ENCODE measurements around the gene TRAIP. TPM values are rescaled to one million over a fixed set of nuclear protein-coding genes. Genes with fewer than 3 reads are reported as not detected.

TRAIP gene
- polyA plus RNA-seq, 1 donor from 2014 or later: 7.6 TPM

GRCh38 chr3:49806850-49807249, 49.5 kb downstream of the TRAIP start:
- no peak overlapping the region for H2AFZ ChIP-seq (ENCODE audit: low read depth, low read length)
- H3K27ac ChIP-seq (ENCODE audit: low read length): no peak overlapping the region
- no peaks in the 10 kb centered on the region for H3K9me3 ChIP-seq (ENCODE audit: low read length)
- no peak overlapping the region for H3K9ac ChIP-seq (ENCODE audit: low read length)
- no peaks in the 10 kb centered on the region for H3K36me3 ChIP-seq (ENCODE audit: insufficient read depth, low read length)
- H4K20me1 ChIP-seq (ENCODE audit: insufficient read depth): no peaks in the 10 kb centered on the region
- H3K4me2 ChIP-seq (ENCODE audit: low read length): no peak overlapping the region
- no peaks in the 10 kb centered on the region for H3F3A ChIP-seq (ENCODE audit: insufficient read depth, low read length, poor library complexity, severe bottlenecking)
- peaks cover 14% of the 10 kb centered on the region for H3K27me3 ChIP-seq (ENCODE audit: insufficient read depth, low read depth, low read length)
- H3K9me2 ChIP-seq (ENCODE audit: insufficient read depth, low read length): no peaks in the 10 kb centered on the region
- H3K4me3 ChIP-seq (ENCODE audit: low read length): no peak overlapping the region
- H3K79me2 ChIP-seq (replicated peaks; ENCODE audit: insufficient read depth, low read length): no peaks in the 10 kb centered on the region
- TF ChIP-seq MXI1 (conservative IDR thresholded peaks at IDR 0.05; ENCODE audit: poor library complexity, severe bottlenecking) (no peak), EZH2 (IDR thresholded peaks at IDR 0.05; ENCODE audit: borderline replicate concordance, insufficient read depth, low read length, poor library complexity, severe bottlenecking) (no peak)
- TF ChIP-seq, protein P1, sequence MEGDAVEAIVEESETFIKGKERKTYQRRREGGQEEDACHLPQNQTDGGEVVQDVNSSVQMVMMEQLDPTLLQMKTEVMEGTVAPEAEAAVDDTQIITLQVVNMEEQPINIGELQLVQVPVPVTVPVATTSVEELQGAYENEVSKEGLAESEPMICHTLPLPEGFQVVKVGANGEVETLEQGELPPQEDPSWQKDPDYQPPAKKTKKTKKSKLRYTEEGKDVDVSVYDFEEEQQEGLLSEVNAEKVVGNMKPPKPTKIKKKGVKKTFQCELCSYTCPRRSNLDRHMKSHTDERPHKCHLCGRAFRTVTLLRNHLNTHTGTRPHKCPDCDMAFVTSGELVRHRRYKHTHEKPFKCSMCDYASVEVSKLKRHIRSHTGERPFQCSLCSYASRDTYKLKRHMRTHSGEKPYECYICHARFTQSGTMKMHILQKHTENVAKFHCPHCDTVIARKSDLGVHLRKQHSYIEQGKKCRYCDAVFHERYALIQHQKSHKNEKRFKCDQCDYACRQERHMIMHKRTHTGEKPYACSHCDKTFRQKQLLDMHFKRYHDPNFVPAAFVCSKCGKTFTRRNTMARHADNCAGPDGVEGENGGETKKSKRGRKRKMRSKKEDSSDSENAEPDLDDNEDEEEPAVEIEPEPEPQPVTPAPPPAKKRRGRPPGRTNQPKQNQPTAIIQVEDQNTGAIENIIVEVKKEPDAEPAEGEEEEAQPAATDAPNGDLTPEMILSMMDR (IDR thresholded peaks at IDR 0.05; ENCODE audit: poor library complexity, severe bottlenecking): no peak

DNA sequence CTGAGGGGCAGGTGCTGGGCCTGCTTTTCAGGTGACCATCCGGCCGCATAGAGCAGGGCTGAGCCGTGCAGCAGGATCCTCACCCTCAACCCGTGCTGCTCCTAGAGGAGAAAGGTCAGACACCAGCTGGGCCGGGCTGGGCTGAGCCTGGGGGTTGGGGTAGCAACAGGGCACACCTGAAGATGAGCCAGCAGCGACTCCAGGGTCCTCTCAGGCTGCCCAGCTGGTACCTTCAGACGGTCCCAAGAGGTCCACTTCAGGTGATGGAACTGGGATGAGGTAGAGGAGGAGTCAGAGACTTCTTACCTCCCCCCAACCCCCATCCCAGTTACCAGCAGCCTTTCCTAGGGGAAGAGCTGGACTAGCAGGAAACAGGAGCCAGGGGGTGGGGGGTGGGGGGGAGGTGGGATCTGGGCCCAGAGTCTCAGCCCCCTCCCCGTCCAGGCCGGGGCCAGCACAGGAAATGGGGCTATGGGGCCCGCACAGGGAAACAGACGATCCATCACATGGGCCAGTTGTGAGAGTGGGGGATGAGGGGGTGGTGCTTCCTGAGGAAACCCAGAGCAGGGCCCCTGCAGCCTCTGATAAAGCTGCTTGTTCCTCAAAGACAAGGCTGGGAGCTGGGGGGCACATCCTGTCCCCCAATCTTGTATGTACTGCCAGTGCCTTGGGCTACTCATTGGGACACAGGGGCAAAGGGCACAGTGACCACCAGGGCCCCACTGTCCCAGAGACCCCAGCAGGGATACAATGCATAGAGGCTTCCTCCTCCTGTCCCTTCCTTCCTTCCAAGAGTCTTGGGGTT, 50.3 kb downstream of the TRAIP start:
- H3K27me3 ChIP-seq (ENCODE audit: insufficient read depth, low read depth, low read length): peaks cover 14% of the 10 kb centered on the region
- no peaks in the 10 kb centered on the region for H4K20me1 ChIP-seq (ENCODE audit: insufficient read depth)
- no peak overlapping the region for H3K27ac ChIP-seq (ENCODE audit: low read length)
- H3K36me3 ChIP-seq (ENCODE audit: insufficient read depth, low read length): no peaks in the 10 kb centered on the region
- no peak overlapping the region for H3K9ac ChIP-seq (ENCODE audit: low read length)
- H3K9me3 ChIP-seq (ENCODE audit: low read length): no peaks in the 10 kb centered on the region
- TF ChIP-seq EZH2 (IDR thresholded peaks at IDR 0.05; ENCODE audit: borderline replicate concordance, insufficient read depth, low read length, poor library complexity, severe bottlenecking): no peak
- TF ChIP-seq, protein P1 (IDR thresholded peaks at IDR 0.05; ENCODE audit: poor library complexity, severe bottlenecking): no peak
- TF ChIP-seq POLR2AphosphoS5 (IDR thresholded peaks at IDR 0.05): no peak
- no peak for TF ChIP-seq TAF1 (IDR thresholded peaks at IDR 0.05; ENCODE audit: low read depth)
- TF ChIP-seq MXI1 (conservative IDR thresholded peaks at IDR 0.05; ENCODE audit: poor library complexity, severe bottlenecking): no peak
- no peak for TF ChIP-seq RAD21 (conservative IDR thresholded peaks at IDR 0.05)
- TF ChIP-seq EP300 (conservative IDR thresholded peaks at IDR 0.05; ENCODE audit: poor library complexity, severe bottlenecking): no peak
- no peak for TF ChIP-seq SMC3 (conservative IDR thresholded peaks at IDR 0.05; ENCODE audit: poor library complexity)
- TF ChIP-seq, protein P2, sequence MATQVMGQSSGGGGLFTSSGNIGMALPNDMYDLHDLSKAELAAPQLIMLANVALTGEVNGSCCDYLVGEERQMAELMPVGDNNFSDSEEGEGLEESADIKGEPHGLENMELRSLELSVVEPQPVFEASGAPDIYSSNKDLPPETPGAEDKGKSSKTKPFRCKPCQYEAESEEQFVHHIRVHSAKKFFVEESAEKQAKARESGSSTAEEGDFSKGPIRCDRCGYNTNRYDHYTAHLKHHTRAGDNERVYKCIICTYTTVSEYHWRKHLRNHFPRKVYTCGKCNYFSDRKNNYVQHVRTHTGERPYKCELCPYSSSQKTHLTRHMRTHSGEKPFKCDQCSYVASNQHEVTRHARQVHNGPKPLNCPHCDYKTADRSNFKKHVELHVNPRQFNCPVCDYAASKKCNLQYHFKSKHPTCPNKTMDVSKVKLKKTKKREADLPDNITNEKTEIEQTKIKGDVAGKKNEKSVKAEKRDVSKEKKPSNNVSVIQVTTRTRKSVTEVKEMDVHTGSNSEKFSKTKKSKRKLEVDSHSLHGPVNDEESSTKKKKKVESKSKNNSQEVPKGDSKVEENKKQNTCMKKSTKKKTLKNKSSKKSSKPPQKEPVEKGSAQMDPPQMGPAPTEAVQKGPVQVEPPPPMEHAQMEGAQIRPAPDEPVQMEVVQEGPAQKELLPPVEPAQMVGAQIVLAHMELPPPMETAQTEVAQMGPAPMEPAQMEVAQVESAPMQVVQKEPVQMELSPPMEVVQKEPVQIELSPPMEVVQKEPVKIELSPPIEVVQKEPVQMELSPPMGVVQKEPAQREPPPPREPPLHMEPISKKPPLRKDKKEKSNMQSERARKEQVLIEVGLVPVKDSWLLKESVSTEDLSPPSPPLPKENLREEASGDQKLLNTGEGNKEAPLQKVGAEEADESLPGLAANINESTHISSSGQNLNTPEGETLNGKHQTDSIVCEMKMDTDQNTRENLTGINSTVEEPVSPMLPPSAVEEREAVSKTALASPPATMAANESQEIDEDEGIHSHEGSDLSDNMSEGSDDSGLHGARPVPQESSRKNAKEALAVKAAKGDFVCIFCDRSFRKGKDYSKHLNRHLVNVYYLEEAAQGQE (IDR thresholded peaks at IDR 0.05; ENCODE audit: borderline replicate concordance): no peak
- H3K4me3 ChIP-seq (ENCODE audit: low read length): no peak overlapping the region
- H3K79me2 ChIP-seq (replicated peaks; ENCODE audit: insufficient read depth, low read length): no peaks in the 10 kb centered on the region
- no peak overlapping the region for H2AFZ ChIP-seq (ENCODE audit: low read depth, low read length)
- H3K9me2 ChIP-seq (ENCODE audit: insufficient read depth, low read length): no peaks in the 10 kb centered on the region
- no peak overlapping the region for H3K4me2 ChIP-seq (ENCODE audit: low read length)
- no peaks in the 10 kb centered on the region for H3F3A ChIP-seq (ENCODE audit: insufficient read depth, low read length, poor library complexity, severe bottlenecking)
